Peyer's patch (tissue), 4 donors: ENCODE measurements around the gene ASB10. TPM values are rescaled to one million over a fixed set of nuclear protein-coding genes. Genes with fewer than 3 reads are reported as not detected.

Experiments
- DNase-seq, 3 donors: peaks; one replicate each; pipeline ENCODE4 v3.0.0-alpha.2; 2017 to 2019
- H3K27ac ChIP-seq, 4 donors: fragments of 200-600 bp; sonication (generic); one replicate each; pipeline ENCODE4 v1.5.1; 2016 to 2019
- H3K27me3 ChIP-seq, 2 donors: fragments of 200-600 bp; sonication (generic); one replicate each; pipeline ENCODE4 v1.5.1; 2019
- H3K36me3 ChIP-seq, 3 donors: fragments of 200-600 bp; sonication (generic); one replicate each; pipeline ENCODE4 v1.5.1; 2016 to 2019
- H3K4me1 ChIP-seq, 4 donors: fragments of 200-600 bp; sonication (generic); one replicate each; pipeline ENCODE4 v1.5.1; 2016 to 2019
- H3K4me3 ChIP-seq, 4 donors: fragments of 200-600 bp; sonication (generic); 1 replicate in 3 of 4; 2 replicates in 1 of 4; pipeline ENCODE4 v1.5.1; 2016 to 2019; ENCODE audit warnings: mild to moderate bottlenecking in 1 of 4
- H3K9me3 ChIP-seq, 4 donors: fragments of 200-600 bp; sonication (generic); one replicate each; pipeline ENCODE4 v1.5.1; 2016 to 2019; ENCODE audit warnings: mild to moderate bottlenecking in 1 of 4
- POLR2A ChIP-seq, 2 donors: fragments of 450-650 bp; IDR thresholded peaks; one replicate each; pipeline ENCODE4 v1.5.1; 2017; ENCODE audit warnings: antibody characterized with exemption in 2 of 2, mild to moderate bottlenecking in 2 of 2, moderate library complexity in 2 of 2
- total RNA-seq, 4 donors: library from RNA; depleted of rRNA; stranded (reverse); fragments of >200 nt; gene quantifications; one replicate each; pipeline ENCODE4 v1.1.0, GENCODE V29; 2016
- TF ChIP-seq, protein P1 (sequence below), 6 experiments: fragments of 450-650 bp in 4 of 6; fragments of 200-600 bp in 2 of 6; sonication (generic) in 1 of 6; IDR thresholded peaks; one replicate each; pipeline ENCODE4 v1.5.1; 2017 to 2019; ENCODE audit warnings: antibody characterized with exemption in 6 of 6, mild to moderate bottlenecking in 3 of 6, moderate library complexity in 1 of 6

Gene ASB10
- total RNA-seq, 4 donors from 2014 or later = not detected

GRCh38 chr7:151185762-151186639, 1.0 kb downstream of the ASB10 start:
- Histone ChIP-seq H3K27ac (no peak overlapping the region), H3K27me3 (no peaks in the 10 kb centered on the region), H3K4me3 (no peak overlapping the region), H3K9me3 (no peaks in the 10 kb centered on the region), H3K36me3 (no peaks in the 10 kb centered on the region), H3K4me1 (no peaks in the 10 kb centered on the region)
- DNase-seq = no peak
- TF ChIP-seq, protein P1, sequence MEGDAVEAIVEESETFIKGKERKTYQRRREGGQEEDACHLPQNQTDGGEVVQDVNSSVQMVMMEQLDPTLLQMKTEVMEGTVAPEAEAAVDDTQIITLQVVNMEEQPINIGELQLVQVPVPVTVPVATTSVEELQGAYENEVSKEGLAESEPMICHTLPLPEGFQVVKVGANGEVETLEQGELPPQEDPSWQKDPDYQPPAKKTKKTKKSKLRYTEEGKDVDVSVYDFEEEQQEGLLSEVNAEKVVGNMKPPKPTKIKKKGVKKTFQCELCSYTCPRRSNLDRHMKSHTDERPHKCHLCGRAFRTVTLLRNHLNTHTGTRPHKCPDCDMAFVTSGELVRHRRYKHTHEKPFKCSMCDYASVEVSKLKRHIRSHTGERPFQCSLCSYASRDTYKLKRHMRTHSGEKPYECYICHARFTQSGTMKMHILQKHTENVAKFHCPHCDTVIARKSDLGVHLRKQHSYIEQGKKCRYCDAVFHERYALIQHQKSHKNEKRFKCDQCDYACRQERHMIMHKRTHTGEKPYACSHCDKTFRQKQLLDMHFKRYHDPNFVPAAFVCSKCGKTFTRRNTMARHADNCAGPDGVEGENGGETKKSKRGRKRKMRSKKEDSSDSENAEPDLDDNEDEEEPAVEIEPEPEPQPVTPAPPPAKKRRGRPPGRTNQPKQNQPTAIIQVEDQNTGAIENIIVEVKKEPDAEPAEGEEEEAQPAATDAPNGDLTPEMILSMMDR (IDR thresholded peaks at IDR 0.05) = no peak
- TF ChIP-seq POLR2A (IDR thresholded peaks at IDR 0.05) = no peak

- H3K36me3 ChIP-seq = no peaks in the 10 kb centered on the region
- no peak for DNase-seq
- TF ChIP-seq, protein P1 (IDR thresholded peaks at IDR 0.05) = no peak
- no peak for TF ChIP-seq POLR2A (IDR thresholded peaks at IDR 0.05)
- no peaks in the 10 kb centered on the region for H3K9me3 ChIP-seq
- no peaks in the 10 kb centered on the region for H3K27me3 ChIP-seq
- H3K27ac ChIP-seq = no peak overlapping the region
- no peak overlapping the region for H3K4me3 ChIP-seq
- no peaks in the 10 kb centered on the region for H3K4me1 ChIP-seq
These were observed 6.0 kb downstream of the ASB10 start for GRCh38 chr7:151181011-151181431.

DNA sequence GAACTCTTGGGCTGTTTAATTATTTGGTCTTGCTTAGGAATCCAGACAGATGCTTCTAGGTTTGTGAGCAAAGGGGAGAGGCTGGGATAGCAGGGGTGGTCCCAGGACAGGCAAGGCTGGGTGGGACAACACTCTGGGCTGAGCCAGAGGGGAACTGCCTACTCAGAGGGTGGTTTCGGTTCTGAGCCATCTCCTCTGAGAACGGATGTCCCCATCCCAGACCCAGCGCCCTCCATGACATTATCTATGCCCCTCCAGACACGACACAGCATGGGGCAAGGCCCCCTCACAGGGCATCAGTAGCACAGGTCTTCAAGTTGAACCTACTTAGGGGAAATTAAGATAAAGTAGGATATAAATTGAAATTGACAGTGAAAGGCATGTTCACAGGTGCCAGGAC, 7.1 kb downstream of the ASB10 start:
- no peaks in the 10 kb centered on the region for H3K27me3 ChIP-seq
- TF ChIP-seq POLR2A (IDR thresholded peaks at IDR 0.05) = no peak
- TF ChIP-seq, protein P1 (IDR thresholded peaks at IDR 0.05) = no peak
- no peaks in the 10 kb centered on the region for H3K36me3 ChIP-seq
- no peak for DNase-seq
- no peaks in the 10 kb centered on the region for H3K4me1 ChIP-seq
- no peaks in the 10 kb centered on the region for H3K9me3 ChIP-seq
- H3K4me3 ChIP-seq = no peak overlapping the region
- H3K27ac ChIP-seq = no peak overlapping the region

DNA sequence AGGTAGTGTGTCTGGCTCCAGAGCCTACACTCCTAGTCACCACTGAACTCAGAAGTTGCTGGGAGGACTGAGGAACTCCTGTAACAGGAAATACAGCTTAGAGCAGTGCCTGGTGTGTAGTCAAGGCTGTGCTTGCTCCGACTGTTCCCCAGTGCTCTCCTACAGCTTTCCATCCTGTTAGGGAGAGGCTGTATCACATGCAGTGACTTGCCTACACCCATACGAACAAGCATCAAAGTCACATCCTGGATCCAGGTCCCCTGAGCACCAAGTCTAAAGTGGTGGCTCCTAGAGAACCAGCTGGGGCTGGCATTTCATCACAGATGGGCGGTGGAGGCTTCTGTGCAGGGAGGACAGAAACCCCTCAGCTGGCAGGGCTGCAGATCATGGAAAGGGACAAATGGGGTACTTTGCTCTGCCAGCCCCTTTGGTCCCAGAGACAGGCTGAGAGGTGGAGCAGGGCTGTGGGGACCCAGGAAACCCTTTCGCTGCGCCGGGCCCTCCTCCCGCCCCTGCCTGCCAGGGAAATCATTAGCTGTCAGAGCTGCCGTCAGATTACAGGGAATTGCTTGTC, 7.7 kb downstream of the ASB10 start:
- no peak overlapping the region for H3K4me3 ChIP-seq
- no peaks in the 10 kb centered on the region for H3K27me3 ChIP-seq
- DNase-seq = no peak
- H3K4me1 ChIP-seq = no peaks in the 10 kb centered on the region
- H3K9me3 ChIP-seq = no peaks in the 10 kb centered on the region
- H3K27ac ChIP-seq = no peak overlapping the region
- H3K36me3 ChIP-seq = no peaks in the 10 kb centered on the region
- TF ChIP-seq, protein P1 (IDR thresholded peaks at IDR 0.05) = no peak
- TF ChIP-seq POLR2A (IDR thresholded peaks at IDR 0.05) = no peak

GRCh38 chr7:151178831-151179230, 8.2 kb downstream of the ASB10 start:
- no peaks in the 10 kb centered on the region for H3K4me1 ChIP-seq
- H3K36me3 ChIP-seq = no peaks in the 10 kb centered on the region
- H3K27me3 ChIP-seq = no peaks in the 10 kb centered on the region
- TF ChIP-seq, protein P1 (IDR thresholded peaks at IDR 0.05) = no peak
- no peak for TF ChIP-seq POLR2A (IDR thresholded peaks at IDR 0.05)
- no peaks in the 10 kb centered on the region for H3K9me3 ChIP-seq
- H3K27ac ChIP-seq = no peak overlapping the region
- no peak overlapping the region for H3K4me3 ChIP-seq
- DNase-seq = no peak
